SK-N-SH treated with all-trans-retinoic acid at 6 μM for 48 hours (cell line): ENCODE data around the gene KRT84.

Experiments
- ARNTL ChIP-seq: fragments of 450-650 bp; formaldehyde crosslinking; IDR thresholded peaks from 2 replicates; pipeline ENCODE4 v1.5.0; 2020; ENCODE audit warnings: low read depth, mild to moderate bottlenecking, moderate library complexity, borderline replicate concordance
- CREB5 ChIP-seq: fragments of 250-450 bp; sonication (Bioruptor Pico); IDR thresholded peaks from 2 replicates; pipeline ENCODE4 v1.5.1; 2020; ENCODE audit warnings: low read depth, mild to moderate bottlenecking, moderate library complexity
- CSDC2 ChIP-seq: fragments of 250-450 bp; sonication (Bioruptor Pico); IDR thresholded peaks from 2 replicates; pipeline ENCODE4 v1.5.0; 2020; ENCODE audit warnings: mild to moderate bottlenecking, moderate library complexity
- CSRNP3 ChIP-seq: fragments of 250-450 bp; sonication (Bioruptor Pico); IDR thresholded peaks from 2 replicates; pipeline ENCODE4 v1.5.1; 2021; ENCODE audit warnings: mild to moderate bottlenecking, moderate library complexity
- ESRRG ChIP-seq: fragments of 250-450 bp; sonication (Bioruptor Pico); IDR thresholded peaks from 2 replicates; pipeline ENCODE4 v1.6.1; 2021; ENCODE audit warnings: mild to moderate bottlenecking
- GLIS3 ChIP-seq: fragments of 250-450 bp; sonication (Bioruptor Pico); IDR thresholded peaks from 2 replicates; pipeline ENCODE4 v1.5.0; 2020; ENCODE audit warnings: mild to moderate bottlenecking, moderate library complexity
- OSR1 ChIP-seq: fragments of 250-450 bp; sonication (Bioruptor Pico); IDR thresholded peaks from 2 replicates; pipeline ENCODE4 v1.8.0; 2022; ENCODE audit warnings: moderate library complexity, mild to moderate bottlenecking, inconsistent platforms
- PPARA ChIP-seq: fragments of 250-450 bp; sonication (Bioruptor Pico); IDR thresholded peaks from 2 replicates; pipeline ENCODE4 v1.5.0; 2020; ENCODE audit warnings: mild to moderate bottlenecking, borderline replicate concordance
- RARB ChIP-seq: fragments of 250-450 bp; sonication (Bioruptor Pico); IDR thresholded peaks from 2 replicates; pipeline ENCODE4 v1.8.0; 2021; ENCODE audit warnings: mild to moderate bottlenecking, moderate library complexity
- SNAI2 ChIP-seq: fragments of 250-450 bp; sonication (Bioruptor Pico); IDR thresholded peaks from 2 replicates; pipeline ENCODE4 v1.5.0; 2020; ENCODE audit warnings: mild to moderate bottlenecking, moderate library complexity
- ZFP3 ChIP-seq: fragments of 250-450 bp; sonication (Bioruptor Pico); IDR thresholded peaks from 2 replicates; pipeline ENCODE4 v1.5.0; 2020; ENCODE audit warnings: mild to moderate bottlenecking, moderate library complexity
- ZFP30 ChIP-seq: fragments of 450-650 bp; formaldehyde crosslinking; IDR thresholded peaks from 2 replicates; pipeline ENCODE4 v1.5.0; 2022; ENCODE audit warnings: mild to moderate bottlenecking, moderate library complexity

DNA sequence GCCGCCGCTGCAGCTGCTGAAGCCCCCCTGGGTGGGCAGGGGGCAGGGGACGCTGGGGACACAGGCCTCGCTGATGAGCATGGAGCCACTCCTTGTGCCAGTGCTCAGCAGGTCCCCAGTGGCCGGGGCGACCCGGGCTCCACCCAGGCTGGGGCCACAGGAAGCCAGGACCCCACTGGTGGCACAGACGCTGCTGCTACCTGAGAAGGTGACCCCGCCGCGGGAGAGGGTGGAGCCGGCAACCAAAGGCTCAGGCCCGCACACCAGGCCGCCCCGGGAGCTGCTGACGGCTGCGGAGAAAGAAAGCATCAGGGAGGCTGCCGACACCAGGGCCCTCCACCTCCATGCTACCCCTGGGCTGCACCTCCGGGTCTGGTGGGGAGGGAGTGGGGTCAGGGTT, 7.4 kb downstream of the KRT84 start:
- TF ChIP-seq CSRNP3 (no peak), PPARA (CRISPR knock-in tag) (no peak), ZFP3 (CRISPR knock-in tag) (no peak), ESRRG (CRISPR knock-in tag) (no peak), ARNTL (CRISPR knock-in tag) (no peak), CREB5 (no peak), CSDC2 (CRISPR knock-in tag) (no peak), ZFP30 (CRISPR knock-in tag) (no peak), OSR1 (CRISPR knock-in tag) (no peak), GLIS3 (CRISPR knock-in tag) (no peak), SNAI2 (CRISPR knock-in tag) (no peak), RARB (CRISPR knock-in tag) (no peak)
